HG02763 (cell line): ENCODE measurements around the gene MGAT5.
A peak's percentile ranks its signal among the peaks of the same experiment; 100 is the strongest.

Experiments
- ATAC-seq: cut with Tn5 transposase; IDR thresholded peaks from one replicate; pipeline ENCODE4 v1.9.1; 2021; ENCODE audit warnings: mild to moderate bottlenecking, moderate library complexity; ENCODE audit not compliant: unreplicated experiment

MGAT5 gene

DNA sequence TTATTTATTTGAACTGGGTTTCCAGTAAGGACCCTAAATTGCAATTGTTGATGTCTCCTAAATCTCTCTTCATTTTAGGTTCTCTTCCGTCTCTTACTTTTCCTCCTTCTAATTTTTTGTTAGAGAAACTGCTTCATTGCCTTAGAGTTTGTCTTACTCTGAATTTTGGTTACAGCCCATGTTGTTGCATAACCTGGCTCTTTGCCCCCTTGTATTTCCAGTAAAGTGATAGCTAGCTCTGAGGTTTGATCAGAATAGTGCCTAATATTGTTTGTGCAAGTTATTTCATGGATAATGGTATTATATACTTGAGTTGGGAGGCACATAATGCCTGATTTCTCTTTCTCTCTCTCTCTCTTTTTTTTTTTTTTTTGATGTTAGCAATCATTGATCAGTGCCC, 71.8 kb downstream of the MGAT5 start:
- ATAC-seq, result no peak

DNA sequence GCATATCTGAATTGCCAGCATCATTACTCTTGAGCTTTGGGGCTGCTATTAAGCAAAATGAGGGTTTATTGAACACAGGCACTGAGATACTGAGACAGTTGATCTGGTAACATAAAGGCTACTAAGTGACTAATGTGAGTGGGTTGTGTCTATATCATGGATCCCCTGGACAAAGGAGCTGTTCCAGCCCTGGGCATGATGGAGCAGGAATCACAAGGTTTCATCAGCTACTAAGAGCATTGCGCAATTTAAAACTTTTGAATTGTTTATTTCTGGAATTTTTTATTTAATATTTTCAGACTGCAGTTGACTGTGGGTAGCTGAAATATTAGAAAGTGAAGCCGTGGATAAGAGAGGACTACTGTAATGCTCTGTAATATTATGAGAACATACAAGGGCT, 73.5 kb downstream of the MGAT5 start:
- ATAC-seq, result no peak

DNA sequence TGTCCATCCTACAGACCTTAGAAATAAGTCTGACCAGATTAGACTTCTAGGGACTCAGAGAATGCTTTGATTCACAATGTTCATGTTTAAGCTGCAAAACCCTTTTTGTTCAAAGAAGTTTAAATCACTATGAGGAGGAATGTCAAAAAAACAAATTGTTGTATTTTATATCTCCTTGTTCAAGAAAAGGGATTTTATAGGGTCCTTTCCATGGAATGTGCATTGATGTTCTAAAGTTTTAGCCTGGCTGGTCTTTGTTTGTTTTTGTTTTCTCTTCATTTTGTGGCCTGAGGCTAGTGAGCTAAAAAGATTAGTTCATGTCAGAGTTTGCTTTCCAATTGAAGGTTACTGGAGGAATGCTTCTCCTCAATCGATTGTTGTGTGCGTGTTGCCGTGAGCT, 77.2 kb downstream of the MGAT5 start:
- ATAC-seq, result no peak

DNA sequence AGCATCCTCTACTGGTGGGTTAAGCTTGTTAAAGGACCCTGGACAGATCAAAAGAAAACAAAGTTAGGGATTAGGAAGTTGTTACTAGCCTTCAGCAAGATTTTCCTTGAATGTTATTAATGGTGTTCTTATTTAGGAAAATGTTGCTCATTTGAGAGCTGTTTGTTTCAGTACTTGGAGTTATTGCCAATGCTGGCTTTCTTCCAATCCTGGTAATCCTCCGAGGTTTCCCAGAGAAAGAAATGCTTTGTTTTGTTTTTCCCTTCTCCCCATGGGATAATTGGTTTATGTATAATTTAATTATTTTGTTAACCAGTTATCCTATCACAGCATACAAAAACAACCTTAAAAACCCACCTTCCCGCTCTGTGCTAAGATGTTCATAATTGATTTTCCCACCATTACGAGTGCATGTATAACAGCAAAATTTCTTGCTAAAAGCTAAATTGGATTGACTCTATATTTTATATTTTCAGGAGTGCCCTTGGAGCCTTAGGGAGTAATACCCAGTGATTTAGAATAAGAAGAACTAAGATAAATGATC, 79.8 kb downstream of the MGAT5 start:
- no peak for ATAC-seq

GRCh38 chr2:134334542-134335353, 80.9 kb downstream of the MGAT5 start:
- ATAC-seq, result no peak

DNA sequence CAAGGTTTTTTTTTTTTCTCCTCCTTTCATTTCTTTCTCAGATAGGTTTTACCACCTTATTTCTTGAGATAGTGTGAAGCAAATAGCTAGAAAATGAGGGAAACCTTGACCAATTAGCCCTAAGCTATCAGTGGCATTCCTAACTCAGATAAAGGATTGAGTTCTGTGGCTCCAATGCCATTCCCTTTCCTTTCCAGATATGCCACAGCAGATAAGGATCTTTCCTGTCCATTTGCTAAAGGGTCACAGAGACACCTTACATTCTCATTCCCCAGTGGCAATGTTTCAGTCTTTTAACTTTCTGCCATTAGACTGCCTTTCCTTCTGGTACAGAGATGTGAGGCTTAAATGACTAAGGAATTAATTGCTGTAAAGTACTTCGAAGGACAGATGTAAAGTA, 81.7 kb downstream of the MGAT5 start:
- ATAC-seq, result no peak

DNA sequence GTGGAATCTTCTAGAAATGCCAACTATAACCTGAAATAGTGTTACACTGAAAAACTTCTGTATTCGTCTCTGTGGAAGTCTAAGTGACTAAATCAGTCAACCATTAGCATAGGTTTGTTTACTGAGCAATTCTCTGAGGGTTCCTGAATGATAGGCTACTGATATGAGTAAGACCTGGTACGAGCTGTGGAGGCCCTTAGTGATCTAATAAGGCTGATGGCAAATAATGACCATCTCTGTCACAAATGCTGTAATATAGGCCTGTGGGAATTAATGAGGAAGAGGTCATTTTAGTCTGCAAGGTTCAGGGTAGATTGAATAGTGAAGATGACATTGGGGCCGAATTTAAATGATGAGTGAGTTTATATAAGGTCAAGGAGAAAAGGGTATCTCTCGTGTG, 82.5 kb downstream of the MGAT5 start:
- ATAC-seq, result peak; percentile 91

- ATAC-seq, result no peak
These were observed 83.0 kb downstream of the MGAT5 start for GRCh38 chr2:134336921-134337320.

DNA sequence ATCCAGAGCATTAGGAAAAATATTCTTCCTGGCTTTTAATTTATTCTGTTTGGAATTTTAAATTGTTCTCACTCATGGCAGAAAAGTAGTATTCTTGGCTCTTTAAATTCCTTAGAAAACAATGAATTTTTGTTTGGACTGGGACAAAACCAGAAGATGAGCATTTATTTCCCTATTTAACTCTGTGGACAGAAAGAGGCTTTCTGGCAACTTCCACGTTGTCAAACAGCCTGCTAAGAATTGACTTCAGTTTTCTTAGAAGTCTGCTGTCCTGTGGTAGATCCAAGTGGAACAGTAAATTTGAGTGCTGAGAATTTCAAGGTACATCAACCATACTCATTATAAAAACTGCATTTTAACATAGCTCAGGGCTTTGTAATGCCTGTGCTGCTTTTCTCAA, 83.8 kb downstream of the MGAT5 start:
- ATAC-seq, result no peak

DNA sequence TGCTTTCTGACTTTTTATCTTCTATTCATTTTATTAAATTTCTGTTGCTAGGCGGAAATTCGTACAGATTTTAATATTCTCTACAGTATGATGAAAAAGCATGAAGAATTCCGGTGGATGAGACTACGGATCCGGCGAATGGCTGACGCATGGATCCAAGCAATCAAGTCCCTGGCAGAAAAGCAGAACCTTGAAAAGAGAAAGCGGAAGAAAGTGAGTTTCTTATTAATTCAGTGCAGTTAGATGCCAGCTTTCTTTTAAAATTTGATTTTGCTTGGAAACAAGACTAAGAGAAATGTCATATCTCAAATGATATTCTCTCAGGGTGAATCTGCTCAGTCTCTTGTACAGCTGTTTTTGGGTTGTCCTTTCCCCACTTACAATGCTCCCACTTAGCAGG, 84.3 kb downstream of the MGAT5 start:
- ATAC-seq, result no peak

GRCh38 chr2:134341476-134341875, 87.6 kb downstream of the MGAT5 start:
- no peak for ATAC-seq

DNA sequence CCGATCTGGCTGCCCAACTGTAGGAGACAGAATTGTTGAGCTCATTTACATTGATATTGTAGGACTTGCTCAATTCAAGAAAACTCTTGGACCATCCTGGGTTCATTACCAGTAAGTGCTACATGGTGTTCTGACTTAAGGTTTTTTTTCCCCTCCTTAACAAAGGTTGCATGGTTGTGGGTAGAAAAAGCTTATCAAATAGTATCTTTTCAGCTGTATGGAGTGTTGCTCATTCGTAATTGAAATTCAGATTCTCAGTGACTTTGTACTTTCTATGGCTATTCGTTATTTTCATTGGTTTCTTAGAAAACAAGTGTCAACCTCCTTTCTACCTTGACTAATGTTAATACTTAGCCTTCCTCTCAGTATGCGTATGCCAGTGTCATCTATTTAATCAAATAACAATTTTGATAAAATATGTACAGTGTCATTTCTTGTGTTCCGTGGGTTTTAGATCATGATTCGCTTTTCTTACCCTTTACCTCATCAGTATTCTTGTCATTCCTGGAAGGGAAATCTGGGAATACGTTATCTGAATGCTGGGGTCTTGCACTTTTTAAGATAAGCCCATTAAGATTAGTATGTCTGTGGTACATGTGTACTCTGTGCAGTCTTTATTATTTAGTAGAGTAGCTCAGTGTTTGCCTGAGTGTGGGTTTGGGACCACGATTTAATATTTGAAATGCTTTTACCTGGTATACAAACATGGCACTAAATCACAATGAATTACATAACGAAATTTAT, 91.3 kb downstream of the MGAT5 start:
- ATAC-seq, result no peak

- no peak for ATAC-seq
These were observed 92.3 kb downstream of the MGAT5 start for GRCh38 chr2:134346141-134346540.

DNA sequence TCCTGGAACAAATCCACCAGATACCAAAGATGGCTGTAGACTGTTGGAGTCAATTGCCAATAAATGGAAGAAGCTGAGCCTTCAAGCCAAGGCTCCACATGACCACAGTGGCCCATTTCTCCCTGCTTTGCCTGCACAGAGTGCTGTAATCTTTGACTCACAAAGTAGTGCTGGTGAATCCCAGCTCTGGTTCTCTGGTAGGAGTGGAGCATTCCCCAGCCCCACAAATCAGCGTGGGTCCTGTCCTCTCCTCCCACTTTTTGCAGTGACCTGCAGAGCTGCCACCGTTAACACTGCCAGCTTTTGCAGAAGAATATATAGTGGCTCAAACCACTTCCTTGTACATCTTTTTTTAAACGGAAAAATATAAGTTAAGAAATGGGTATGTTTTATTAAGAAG, 93.9 kb downstream of the MGAT5 start:
- ATAC-seq, result no peak

DNA sequence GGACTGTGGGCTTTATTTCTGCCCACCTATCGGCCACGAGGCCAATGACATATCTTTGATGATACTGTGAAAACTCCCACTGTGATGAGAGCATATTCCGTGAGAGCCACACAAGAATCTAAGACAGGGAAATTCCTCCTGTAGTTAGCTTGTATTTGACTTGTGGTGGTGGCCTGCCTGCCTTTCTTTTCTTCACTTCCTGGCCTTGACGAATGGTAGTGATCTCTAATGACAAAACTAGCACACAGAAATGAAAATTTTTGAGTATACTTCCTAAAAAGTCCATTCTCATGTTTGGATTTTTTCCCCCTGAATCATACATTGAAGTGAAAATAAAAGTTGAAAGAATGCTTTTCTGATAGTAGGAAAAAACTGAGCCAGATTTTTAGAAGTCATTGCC, 94.4 kb downstream of the MGAT5 start:
- no peak for ATAC-seq

GRCh38 chr2:134348760-134349159, 94.9 kb downstream of the MGAT5 start:
- ATAC-seq, result no peak

DNA sequence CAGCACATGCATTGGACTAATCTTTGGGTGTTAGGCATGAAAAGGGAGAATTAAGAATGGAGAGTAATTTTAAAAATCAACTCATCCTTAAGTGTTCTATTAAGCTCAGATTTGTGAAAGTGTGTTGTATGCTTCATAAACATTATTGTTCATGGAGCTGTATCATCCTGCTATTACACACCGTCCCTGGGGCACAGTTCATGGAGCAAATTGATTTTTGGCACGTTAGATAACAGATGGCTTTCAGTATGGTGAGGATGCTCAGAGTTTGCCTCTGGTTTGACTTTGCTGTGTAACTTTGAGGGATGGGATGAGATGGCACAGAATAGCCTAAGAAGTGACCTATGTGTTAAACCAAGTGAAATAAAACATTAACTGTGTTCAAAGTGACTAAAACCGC, 97.1 kb downstream of the MGAT5 start:
- no peak for ATAC-seq

- no peak for ATAC-seq
These were observed 98.0 kb downstream of the MGAT5 start for GRCh38 chr2:134351899-134352298.

GRCh38 chr2:134352844-134353243, 99.0 kb downstream of the MGAT5 start:
- ATAC-seq, result no peak

GRCh38 chr2:134354611-134355010, 100.7 kb downstream of the MGAT5 start:
- no peak for ATAC-seq

- ATAC-seq, result no peak
These were observed 103.9 kb downstream of the MGAT5 start for GRCh38 chr2:134357814-134358213.
